Superior temporal gyrus (tissue), 1 donor: ENCODE results near the gene TRPM3.
A peak's percentile ranks its signal among the peaks of the same experiment; 100 is the strongest.

Experiments used
- DNase-seq: peaks from one replicate; pipeline ENCODE4 v3.0.0-alpha.2; 2016; ENCODE audit errors: extremely low spot score

Gene TRPM3

DNA sequence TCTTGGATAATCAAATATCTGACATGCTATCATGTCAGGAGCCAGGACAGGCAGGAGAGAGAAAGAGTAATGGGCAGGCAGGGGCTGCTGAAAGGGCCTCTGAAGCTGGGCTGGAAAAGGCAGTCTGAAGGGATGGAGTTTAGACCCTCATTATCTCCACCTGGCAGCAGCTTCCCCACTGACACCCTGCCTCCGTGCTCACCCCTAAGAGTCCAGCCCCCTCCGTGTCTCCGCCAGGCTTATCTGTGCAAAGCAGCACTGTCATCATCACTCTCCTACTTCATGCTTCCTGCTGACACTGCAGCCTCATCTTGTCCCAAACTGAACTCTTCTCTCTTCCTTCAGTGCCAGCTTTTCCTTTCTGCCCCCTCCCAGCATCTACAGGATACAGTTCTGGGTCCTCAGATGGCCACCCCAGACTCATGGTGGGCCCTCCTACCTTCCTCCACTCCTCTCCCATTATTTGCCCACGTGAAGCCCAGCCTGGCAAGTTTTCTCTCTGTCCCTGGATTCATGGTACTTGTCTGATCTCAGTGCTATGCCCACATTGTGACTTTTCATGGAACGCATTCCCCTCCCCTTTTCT is 636.1 kb downstream of the TRPM3 start:
- DNase-seq, result no peak

DNA sequence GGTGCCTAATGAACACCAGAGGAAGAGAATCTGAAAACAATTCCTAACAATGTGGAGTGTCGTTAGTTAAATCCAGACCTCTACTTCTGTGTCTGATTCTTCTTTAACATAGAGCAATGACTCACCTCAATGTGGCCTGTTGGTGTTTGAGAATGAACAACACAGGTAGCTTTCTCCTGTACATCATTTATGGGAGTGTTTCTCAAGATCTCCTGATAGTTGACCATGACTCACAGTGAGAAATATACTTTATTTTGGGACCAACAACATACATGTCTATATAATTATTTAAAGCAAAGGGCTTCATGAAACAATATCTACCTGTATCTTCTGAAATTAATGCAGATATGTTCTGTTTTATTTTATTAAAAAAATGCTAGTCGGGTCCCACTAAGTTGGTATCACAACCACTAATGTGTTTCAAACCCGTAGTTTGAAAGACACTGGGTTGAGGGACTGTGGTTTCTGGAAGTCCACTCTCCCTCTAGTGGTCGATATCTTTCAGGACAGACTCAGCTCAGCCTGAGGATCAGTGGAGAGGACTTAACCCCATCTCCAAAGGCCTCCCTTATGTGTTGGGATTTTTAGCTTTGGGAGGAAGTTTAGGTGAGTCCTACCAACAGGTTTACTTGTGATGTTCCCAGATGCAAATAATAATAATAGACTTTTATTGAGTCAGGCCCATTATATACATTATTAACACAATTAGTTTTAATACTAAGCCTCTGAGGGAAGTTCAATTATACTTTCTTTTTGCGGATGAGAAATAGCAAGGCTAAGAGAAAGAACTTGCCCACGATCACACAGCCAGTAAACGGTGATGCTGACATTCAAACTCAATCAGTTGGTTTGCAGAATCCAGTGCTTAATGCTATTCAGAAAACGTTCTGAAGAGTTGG is 636.9 kb downstream of the TRPM3 start:
- peak; percentile 92 for DNase-seq

DNA sequence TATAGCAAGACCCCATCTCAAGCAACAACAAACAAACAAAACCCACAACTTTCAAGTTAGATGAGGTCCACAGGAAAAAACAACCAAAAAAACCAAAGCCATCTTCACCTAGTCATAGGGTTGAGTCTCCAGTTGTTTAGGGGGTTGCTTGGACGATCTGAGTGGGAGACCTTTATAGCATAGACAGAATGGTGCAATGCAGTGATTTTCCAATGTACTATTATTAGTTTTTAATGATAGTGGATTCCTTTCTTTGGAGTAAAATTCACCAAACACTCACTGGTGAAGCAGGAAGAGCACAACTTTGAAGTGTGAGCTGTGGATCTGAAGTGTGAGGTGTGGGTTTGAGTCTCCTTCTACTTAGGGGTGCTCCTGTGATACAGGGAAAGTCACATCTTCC is 640.0 kb downstream of the TRPM3 start:
- DNase-seq, result peak; percentile 48

DNA sequence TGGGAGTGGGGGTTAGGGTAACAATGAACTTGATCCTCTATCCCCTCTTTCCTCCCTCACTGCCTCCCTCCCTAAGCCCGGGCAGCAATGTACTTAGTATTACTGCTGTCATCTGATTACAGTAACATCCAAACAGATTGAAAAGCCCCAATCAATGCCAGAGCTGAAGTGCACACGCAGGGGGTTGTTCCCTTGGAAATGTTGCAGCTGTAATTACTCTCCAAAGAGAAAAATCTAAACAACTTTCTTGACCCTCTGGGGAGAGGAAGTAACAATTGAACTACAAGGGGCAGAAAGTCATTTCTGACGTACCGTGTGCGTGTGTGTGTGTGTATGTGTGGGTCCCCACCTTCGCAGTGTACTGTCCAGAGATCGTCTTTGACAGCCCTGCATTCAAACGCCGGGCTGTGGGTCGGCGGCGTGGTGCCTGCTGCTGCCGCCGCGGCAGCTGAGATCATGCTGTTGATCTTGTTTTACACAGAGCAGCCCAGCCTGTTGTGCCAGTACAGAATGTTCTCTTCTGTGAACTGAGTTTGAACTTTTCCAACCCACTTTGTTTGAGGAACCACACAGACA is 640.9 kb downstream of the TRPM3 start:
- DNase-seq, result peak; percentile 92

DNA sequence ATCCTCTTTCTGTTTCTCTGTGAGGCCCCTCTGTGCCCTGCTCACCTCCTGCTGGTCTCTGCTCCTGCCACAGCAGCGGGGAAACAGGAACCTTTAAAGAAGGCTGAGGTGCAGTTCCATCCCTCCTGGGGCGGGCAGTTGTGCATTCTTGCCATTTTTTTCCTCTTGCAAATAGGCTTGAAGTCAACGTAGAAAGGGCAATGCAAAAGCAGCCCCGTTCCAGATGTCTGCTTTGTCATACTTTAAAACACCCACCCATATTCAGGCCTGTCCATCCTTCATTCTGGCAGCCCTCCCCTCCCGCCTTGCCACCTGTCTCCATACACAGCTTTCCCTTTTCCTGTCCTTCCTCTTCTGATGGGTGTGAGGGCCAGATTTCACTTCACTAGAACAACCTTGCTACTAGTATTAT is 641.5 kb downstream of the TRPM3 start:
- no peak for DNase-seq
